Lung (tissue), 12 donors: Measurements from ENCODE around the gene TXN2. TPM values are rescaled to one million over a fixed set of nuclear protein-coding genes. Genes with fewer than 3 reads are reported as not detected.

Experiments
- ATAC-seq: fragments of 200-7000 bp; cut with Tn5 transposase; one replicate; pipeline ENCODE4 v1.9.1; 2020; ENCODE audit warnings: moderate number of reproducible peaks; ENCODE audit not compliant: insufficient read depth, low FRiP score
- DNase-seq, 3 donors: peaks; one replicate each; pipeline ENCODE4 v3.0.0-alpha.2; 2013 to 2017
- H3K27ac ChIP-seq, 2 donors: one replicate each; pipeline ENCODE4 v1.5.1; 2013; ENCODE audit warnings: mild to moderate bottlenecking in 2 of 2, moderate library complexity in 2 of 2, control low read depth in 1 of 2, inconsistent platforms in 1 of 2, low read depth in 1 of 2, low read length in 1 of 2
- H3K27me3 ChIP-seq, 3 donors: one replicate each; pipeline ENCODE4 v1.5.1; 2013; ENCODE audit warnings: low read length in 2 of 3; ENCODE audit not compliant: control insufficient read depth in 3 of 3, insufficient read depth in 3 of 3
- H3K36me3 ChIP-seq, 4 donors: one replicate each; pipeline ENCODE4 v1.5.1; 2013; ENCODE audit warnings: low read length in 4 of 4, mild to moderate bottlenecking in 1 of 4, moderate library complexity in 1 of 4; ENCODE audit not compliant: control insufficient read depth in 4 of 4, insufficient read depth in 4 of 4
- H3K4me1 ChIP-seq, 5 donors: one replicate each; pipeline ENCODE4 v1.5.1; 2013; ENCODE audit warnings: low read length in 5 of 5, mild to moderate bottlenecking in 2 of 5, moderate library complexity in 1 of 5; ENCODE audit not compliant: control insufficient read depth in 5 of 5, insufficient read depth in 5 of 5
- H3K4me3 ChIP-seq: one replicate; pipeline ENCODE4 v1.5.1; 2013; ENCODE audit warnings: mild to moderate bottlenecking, control low read depth, moderate library complexity
- H3K9ac ChIP-seq, 2 donors: one replicate each; pipeline ENCODE4 v1.5.1; 2013; ENCODE audit warnings: low read length in 2 of 2, control low read depth in 1 of 2; ENCODE audit not compliant: insufficient read depth in 1 of 2
- H3K9me3 ChIP-seq, 4 donors: one replicate each; pipeline ENCODE4 v1.5.1; 2013; ENCODE audit warnings: low read length in 3 of 4, mild to moderate bottlenecking in 1 of 4, moderate library complexity in 1 of 4; ENCODE audit not compliant: control insufficient read depth in 4 of 4, insufficient read depth in 3 of 4
- CTCF ChIP-seq: IDR thresholded peaks from 2 replicates; pipeline ENCODE4 v1.5.1; 2012; ENCODE audit warnings: mild to moderate bottlenecking; ENCODE audit errors: control extremely low read depth, extremely low read depth
- WGBS, 2 donors: extraction: QIAGEN DNeasy Blood & Tissue Kit; methylation state at CpG; one replicate each; pipeline ENCODE4 v1.1.7; 2013; 5-methylcytosine and 5-hydroxymethylcytosine counted together
- polyA plus RNA-seq, 2 donors: library from polyadenylated mRNA; stranded (reverse); fragments of 200-250 nt; gene quantifications; one replicate each; pipeline ENCODE4 v1.2.1, GENCODE V29; 2013
- total RNA-seq, 2 donors: library from RNA; depleted of rRNA in 1 of 2; stranded (reverse); fragments of >200 nt in 1 of 2; gene quantifications; one replicate each; pipeline ENCODE4 v1.2.1, GENCODE V29; 2014 to 2021
- donor health status: control.
- donor health status: control.
- donor health status: Bipolar disorder and iron deficiency.
- donor health status: healthy.
- donor health status: DM: yes; HTN: yes; CAD: no.

TXN2 gene
- total and polyA plus RNA-seq, 4 donors: 26.8 to 92.2 (median 78.9) TPM

- no peaks in the 10 kb centered on the region for H3K9me3 ChIP-seq
- DNase-seq: no peak
- ATAC-seq: no peak
- WGBS, 2 donors: 80 to 85% methylated on average over 5 of the region's 5 CpGs
- no peak for TF ChIP-seq CTCF
- no peak overlapping the region for H3K9ac ChIP-seq
- no peaks in the 10 kb centered on the region for H3K27me3 ChIP-seq
- no peak overlapping the region for H3K27ac ChIP-seq
- H3K4me3 ChIP-seq: no peak overlapping the region
- H3K36me3 ChIP-seq: peaks cover 0 to 31% (median 15%) of the 10 kb centered on the region in 4 donors
- no peaks in the 10 kb centered on the region for H3K4me1 ChIP-seq
Observed at GRCh38 chr22:36492109-36492508, 10.7 kb upstream of the TXN2 start.

- no peak for TF ChIP-seq CTCF
- H3K9ac ChIP-seq: no peak overlapping the region
- ATAC-seq: no peak
- no peaks in the 10 kb centered on the region for H3K9me3 ChIP-seq
- no peaks in the 10 kb centered on the region for H3K27me3 ChIP-seq
- no peaks in the 10 kb centered on the region for H3K4me1 ChIP-seq
- 94 to 97% methylated on average over 7 of the region's 7 CpGs for WGBS, 2 donors
- H3K4me3 ChIP-seq: no peak overlapping the region
- H3K27ac ChIP-seq: no peak overlapping the region
- DNase-seq: no peak
- peaks cover 0 to 31% (median 12%) of the 10 kb centered on the region in 4 donors for H3K36me3 ChIP-seq
Observed at GRCh38 chr22:36491155-36491554, 9.7 kb upstream of the TXN2 start.

- no peak overlapping the region for H3K9ac ChIP-seq
- H3K36me3 ChIP-seq: peaks cover 0 to 19% (median 7%) of the 10 kb centered on the region in 4 donors
- peak; percentile 49 for TF ChIP-seq CTCF
- no peak overlapping the region for H3K4me3 ChIP-seq
- H3K27ac ChIP-seq: no peak overlapping the region
- ATAC-seq: no peak
- H3K4me1 ChIP-seq: peaks cover 0 to 4% (median 3%) of the 10 kb centered on the region in 5 donors
- no peaks in the 10 kb centered on the region for H3K9me3 ChIP-seq
- WGBS, 2 donors: 86 to 95% methylated on average over 13 of the region's 13 CpGs
- DNase-seq: peak in 1 of 3 donors; percentile 39
- H3K27me3 ChIP-seq: no peaks in the 10 kb centered on the region
Observed at GRCh38 chr22:36486619-36487384, 5.4 kb upstream of the TXN2 start.
